Measurements from ENCODE around the gene ARRDC2.

DNA sequence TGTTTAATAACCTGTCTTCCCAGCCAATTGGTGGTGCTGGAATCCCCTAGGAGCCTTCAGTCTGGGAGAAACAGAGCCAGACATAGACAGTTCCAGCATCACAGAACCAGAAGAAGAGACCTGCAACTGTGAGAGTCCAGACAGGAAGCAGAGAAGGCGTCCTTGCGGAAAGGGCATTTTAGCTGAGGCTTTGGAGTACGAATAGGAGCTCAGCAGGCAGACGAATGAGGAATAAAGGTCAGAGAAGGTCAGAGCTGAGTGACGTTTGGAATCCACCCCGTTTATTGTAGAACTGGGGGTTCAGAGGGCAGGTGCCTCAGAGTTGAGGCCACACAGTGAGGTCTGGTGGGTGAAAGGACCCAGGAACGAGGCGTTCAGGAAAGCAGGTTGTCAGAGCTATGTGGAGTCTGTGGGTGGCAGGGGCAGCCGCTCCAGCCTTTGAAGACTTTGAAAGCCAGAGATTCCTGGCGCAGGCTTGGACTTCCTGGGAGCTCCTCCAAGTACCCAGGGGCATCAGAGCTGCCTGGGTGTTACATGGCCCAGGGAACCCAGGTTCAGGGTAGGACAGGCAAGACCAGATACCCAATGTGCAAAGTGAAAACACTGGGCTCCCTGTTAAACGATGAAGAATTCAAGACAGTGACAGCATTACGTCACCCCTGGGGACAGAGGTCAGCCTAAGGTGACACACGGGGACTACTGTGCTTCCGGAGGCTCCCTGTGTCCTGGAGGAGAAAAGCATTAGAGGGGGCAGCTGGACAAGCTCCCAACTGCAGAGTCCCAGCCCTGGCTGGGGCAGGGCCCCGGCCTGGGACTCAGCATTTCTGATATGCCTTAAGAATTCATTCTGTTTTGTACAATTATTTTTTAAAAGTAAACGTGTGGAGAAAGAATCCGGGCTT is 5.5 kb downstream of the ARRDC2 start:
- TF ChIP-seq SUZ12 (IDR thresholded peaks at IDR 0.05; ENCODE audit: extremely low read depth, insufficient read depth, insufficient read length) = no peak
- no peak for TF ChIP-seq YY1 (IDR thresholded peaks at IDR 0.05; ENCODE audit: insufficient read depth, insufficient read length)
